ENCODE data around the gene SLC3A2. TPM values are rescaled to one million over a fixed set of nuclear protein-coding genes. Genes with fewer than 3 reads are reported as not detected.

SLC3A2 gene
- total and polyA plus RNA-seq, 8 donors = 66.9 to 331 (median 75.1) TPM

- intact Hi-C loops (cut with DNase I) = no loop called here
These were observed 4.0 kb upstream of the SLC3A2 start for GRCh38 chr11:62876712-62877111.

DNA sequence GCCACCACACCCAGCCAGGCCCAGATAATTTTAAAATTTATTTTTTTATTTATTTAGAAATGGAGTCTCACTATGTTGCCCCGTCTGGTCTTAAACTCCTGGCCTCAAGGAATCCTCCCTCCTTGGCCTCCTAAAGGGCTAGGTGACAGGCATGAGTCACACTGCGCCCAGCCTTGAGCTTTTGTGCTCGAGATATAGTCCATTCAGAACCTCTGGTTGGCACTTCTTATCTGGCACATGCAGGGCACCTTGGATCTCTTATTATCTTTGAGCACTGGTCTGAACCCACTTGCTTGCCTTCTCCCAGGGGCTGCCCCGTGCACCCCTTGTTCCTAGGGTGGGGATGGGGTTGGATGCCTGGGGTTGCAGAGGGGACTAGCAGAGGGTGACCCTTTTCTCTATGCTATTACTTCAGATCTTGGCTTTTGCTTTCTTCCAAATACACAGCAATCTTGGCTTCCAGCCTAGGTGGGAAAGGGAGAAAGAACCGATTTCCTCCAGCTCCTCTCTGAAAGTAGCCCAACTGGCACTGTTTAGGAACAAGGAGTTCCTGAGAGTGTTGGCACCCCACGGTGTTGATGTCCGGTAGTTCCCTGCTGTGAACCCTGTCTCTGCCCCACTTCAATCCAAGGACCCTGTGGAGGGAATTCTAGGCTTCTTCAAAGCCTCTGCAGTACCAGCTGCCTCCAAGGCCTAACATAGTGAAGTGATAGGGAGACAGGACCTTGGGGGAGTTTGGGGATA lies 1.3 kb upstream of the SLC3A2 start:
- peak in 1 of 6 donors; percentile 34 for DNase-seq
- Histone ChIP-seq H3K27me3 (no peaks in the 10 kb centered on the region), H3K27ac (peak overlapping the region; percentile 99), H3K9me3 (no peaks in the 10 kb centered on the region), H3K4me1 (peaks cover 35 to 59% (median 58%) of the 10 kb centered on the region in 3 donors), H3K4me3 (no peak overlapping the region), H3K36me3 (peaks cover 0 to 20% (median 16%) of the 10 kb centered on the region in 3 donors)
- ATAC-seq = no peak
- intact Hi-C loops (cut with DNase I) = no loop called here
- no peak for FAIRE-seq
- no peak for TF ChIP-seq CTCF (IDR thresholded peaks at IDR 0.05)
- WGBS, 2 donors = 37 to 38% methylated on average over 7 of the region's 7 CpGs

More at GRCh38 chr11:62876712-62877111, 4.0 kb upstream of the SLC3A2 start:
- Histone ChIP-seq H3K27ac (peak overlapping the region in 2 of 4 donors; percentile 62 to 64), H3K4me1 (peaks cover 16 to 40% (median 36%) of the 10 kb centered on the region in 3 donors), H3K36me3 (no peaks in the 10 kb centered on the region), H3K9me3 (no peaks in the 10 kb centered on the region), H3K27me3 (no peaks in the 10 kb centered on the region), H3K4me3 (no peak overlapping the region)
- no peak for TF ChIP-seq CTCF (IDR thresholded peaks at IDR 0.05)
- ATAC-seq = no peak
- DNase-seq = no peak
- WGBS, 2 donors = 12 to 18% methylated on average over 6 of the region's 6 CpGs
- no peak for FAIRE-seq

DNA sequence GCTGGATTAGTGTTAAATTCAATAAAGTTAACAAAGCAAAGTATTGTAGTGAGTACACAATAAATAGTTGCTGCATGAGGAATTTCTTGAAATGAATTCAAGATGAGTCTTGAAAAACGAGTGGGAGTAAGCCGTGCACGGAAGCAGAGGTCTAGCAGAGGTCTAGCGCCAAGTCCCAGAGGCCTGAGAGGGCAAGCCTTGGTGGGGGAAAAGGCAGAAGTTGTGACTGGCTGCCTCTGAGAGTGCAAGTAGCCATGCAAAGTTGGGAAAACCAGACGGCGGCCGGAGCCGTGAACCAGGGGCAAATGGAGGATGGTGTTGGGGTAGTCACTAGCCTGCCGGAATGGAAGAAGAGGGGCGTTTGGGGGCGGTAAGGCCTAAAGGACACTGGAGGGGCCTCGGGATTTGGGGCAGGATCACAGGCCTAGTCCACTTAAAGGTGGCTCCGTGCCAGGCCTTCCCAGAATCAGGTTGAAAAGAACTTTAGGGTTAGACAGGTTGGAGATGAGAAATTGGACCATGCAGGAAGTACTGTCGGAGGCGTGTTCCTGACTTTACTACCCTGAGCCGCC lies 379 bp upstream of the SLC3A2 start:
- Histone ChIP-seq H3K36me3 (peaks cover 0 to 29% (median 25%) of the 10 kb centered on the region in 3 donors), H3K4me1 (peaks cover 35 to 59% (median 58%) of the 10 kb centered on the region in 3 donors), H3K9me3 (no peaks in the 10 kb centered on the region), H3K27me3 (no peaks in the 10 kb centered on the region), H3K4me3 (peak overlapping the region; percentile 80 to 92 (median 88)), H3K27ac (peak overlapping the region; percentile 99)
- no peak for FAIRE-seq
- 0% methylated on average over 16 of the region's 16 CpGs for WGBS, 2 donors
- no peak for TF ChIP-seq CTCF (IDR thresholded peaks at IDR 0.05)
- peak in 3 of 4 donors; percentile 4 to 19 (median 9) for ATAC-seq
- DNase-seq = no peak
- intact Hi-C loops (cut with DNase I) = no loop called here

DNA sequence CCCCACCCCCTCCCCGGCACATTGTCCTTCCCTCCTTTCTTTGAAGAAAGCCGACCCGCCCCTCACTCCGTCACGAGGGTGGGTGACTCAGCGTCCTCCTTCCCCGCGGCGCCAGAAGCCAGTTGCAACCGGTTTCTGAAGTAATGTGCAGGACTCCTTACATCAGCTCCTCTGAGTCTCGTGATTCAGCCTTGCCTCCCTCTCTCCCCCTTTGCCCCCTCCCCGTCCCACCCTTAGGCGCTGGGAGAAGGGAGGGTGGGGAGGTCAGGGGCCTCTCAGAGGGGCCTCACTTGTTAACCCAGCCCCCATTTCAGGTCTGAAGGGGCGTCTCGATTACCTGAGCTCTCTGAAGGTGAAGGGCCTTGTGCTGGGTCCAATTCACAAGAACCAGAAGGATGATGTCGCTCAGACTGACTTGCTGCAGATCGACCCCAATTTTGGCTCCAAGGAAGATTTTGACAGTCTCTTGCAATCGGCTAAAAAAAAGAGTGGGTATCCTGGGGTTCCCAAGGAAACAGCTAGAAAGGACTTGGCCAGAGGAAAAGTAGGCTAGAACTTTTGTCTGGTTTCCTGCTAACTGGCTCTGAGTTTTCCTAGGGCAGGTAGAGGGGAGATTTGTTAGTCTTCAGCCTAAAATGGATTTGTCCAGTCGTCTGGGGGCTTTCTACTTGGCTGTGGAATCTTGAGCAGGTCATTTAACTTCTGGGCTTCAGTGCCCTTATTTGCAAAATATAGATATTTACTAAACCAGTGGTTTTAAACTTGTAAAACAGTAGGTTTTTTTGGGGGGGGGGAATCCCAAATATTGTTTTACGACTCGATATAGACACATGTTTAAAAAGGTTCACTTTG lies 1.1 kb downstream of the SLC3A2 start:
- FAIRE-seq (no peak), ATAC-seq (peak; percentile 69 to 81 (median 75)), DNase-seq (peak; percentile 90 to 96 (median 94))
- H3K9me3 ChIP-seq = no peaks in the 10 kb centered on the region
- no peak for TF ChIP-seq CTCF (IDR thresholded peaks at IDR 0.05)
- H3K27me3 ChIP-seq = no peaks in the 10 kb centered on the region
- peak overlapping the region; percentile 80 to 92 (median 88) for H3K4me3 ChIP-seq
- H3K27ac ChIP-seq = peak overlapping the region; percentile 99
- H3K4me1 ChIP-seq = peaks cover 31 to 49% (median 49%) of the 10 kb centered on the region in 3 donors
- intact Hi-C loops (cut with DNase I) = no loop called here
- peaks cover 0 to 44% (median 32%) of the 10 kb centered on the region in 3 donors for H3K36me3 ChIP-seq
- WGBS, 2 donors = 3% methylated on average over 19 to 21 of the region's 21 CpGs

All from pancreas (tissue), 10 donors.